ENCODE results near the gene STX7.

- TF ChIP-seq USF2 (IDR thresholded peaks at IDR 0.05), result no peak
- TF ChIP-seq EP300 (IDR thresholded peaks at IDR 0.05), result no peak
- no peak for TF ChIP-seq NR3C1 (IDR thresholded peaks at IDR 0.05)
- TF ChIP-seq RARB (CRISPR knock-in tag; IDR thresholded peaks at IDR 0.05), result no peak
- TF ChIP-seq ZFP36 (IDR thresholded peaks at IDR 0.05; ENCODE audit: borderline replicate concordance, partially characterized antibody), result no peak
- no peak for TF ChIP-seq BCL3 (IDR thresholded peaks at IDR 0.05)
Measured at GRCh38 chr6:132491881-132492280, 21.0 kb downstream of the STX7 start.

Data from A549 (cell line).